Measurements from ENCODE around the gene GKN1.
"Not testable (repeated sequence)": the region's sequence is repeated elsewhere in the genome, so short reads cannot be mapped to it uniquely, and the experiment has no call there.

GKN1 gene

GRCh38 chr2:68974251-68974650, at the start of gene GKN1:
GKN1 (plus strand) TSS chr2:68974636; CDS start chr2:68974678, 42 bp downstream.
- no peak for DNase-seq

GRCh38 chr2:68925295-68925896, 49.0 kb upstream of the GKN1 start:
- peak; percentile 47 for DNase-seq

DNA sequence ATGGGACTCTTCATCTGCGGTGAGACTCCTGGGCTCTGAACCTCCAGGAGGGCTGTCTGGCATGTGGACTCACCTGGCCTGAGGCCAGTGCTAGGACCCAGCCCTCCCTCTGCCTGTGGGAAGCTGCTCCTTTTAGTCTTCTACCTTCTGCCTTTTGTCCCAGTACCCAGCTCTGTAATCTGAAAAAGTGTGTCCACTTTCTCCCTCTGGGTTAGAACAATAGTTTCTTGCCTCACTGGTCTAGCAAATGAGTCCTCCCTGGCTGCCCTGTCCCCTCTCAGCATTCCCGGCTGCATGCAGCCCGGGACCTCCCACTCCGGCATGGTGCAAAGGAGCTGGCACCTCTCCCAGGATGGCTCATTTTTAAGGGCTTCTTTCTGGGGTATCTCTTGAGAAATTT, 47.6 kb upstream of the GKN1 start:
- no peak for DNase-seq

DNA sequence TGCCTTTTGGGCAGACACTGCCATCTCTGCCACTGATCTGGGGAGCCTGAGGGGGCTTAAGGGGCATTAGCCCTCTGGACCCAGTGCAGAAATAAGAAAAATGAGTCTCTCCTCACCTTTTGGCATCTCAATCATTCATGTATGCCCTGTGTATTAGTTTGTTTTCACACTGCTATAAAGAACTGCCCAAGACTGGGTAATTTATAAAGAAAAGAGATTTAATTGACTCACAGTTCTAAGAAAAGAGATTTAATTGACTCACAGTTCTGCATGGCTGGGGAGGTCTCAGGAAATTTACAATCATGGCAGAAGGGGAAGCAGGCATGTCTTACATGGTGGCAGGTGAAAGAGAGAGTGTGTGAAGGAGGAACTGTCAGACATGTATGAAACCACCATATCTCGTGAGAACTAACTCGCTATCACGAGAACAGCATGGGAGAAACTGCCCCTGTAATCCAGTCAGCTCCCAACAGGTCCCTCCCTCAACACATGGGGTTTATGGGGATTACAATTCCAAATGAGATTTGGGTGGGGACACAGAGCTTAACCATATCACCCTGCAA, 43.2 kb upstream of the GKN1 start:
- no peak for DNase-seq

DNA sequence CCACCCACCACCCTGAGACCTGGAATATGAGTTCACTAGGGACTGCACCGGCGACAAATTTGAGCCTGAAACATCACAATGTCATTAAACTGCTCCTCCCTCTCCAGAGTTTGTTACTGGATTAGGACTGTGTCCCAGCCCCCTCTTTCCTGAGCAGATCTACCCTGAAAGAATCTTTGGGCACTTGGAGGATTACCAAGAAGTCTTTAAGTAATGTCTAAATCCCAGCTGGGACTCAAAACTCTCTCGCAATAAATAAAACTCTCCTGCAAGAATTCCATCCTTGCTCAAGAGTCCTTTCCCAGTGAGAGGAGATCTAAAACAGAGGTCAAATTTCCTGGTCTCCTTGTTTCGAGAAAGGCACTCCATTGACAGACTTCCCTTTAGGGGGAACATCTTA, 42.6 kb upstream of the GKN1 start:
- no peak for DNase-seq

GRCh38 chr2:68932402-68932801, 42.0 kb upstream of the GKN1 start:
- DNase-seq: no peak

GRCh38 chr2:68934021-68934420, 40.4 kb upstream of the GKN1 start:
- DNase-seq: no peak

GRCh38 chr2:68935471-68935870, 39.0 kb upstream of the GKN1 start:
- no peak for DNase-seq

DNA sequence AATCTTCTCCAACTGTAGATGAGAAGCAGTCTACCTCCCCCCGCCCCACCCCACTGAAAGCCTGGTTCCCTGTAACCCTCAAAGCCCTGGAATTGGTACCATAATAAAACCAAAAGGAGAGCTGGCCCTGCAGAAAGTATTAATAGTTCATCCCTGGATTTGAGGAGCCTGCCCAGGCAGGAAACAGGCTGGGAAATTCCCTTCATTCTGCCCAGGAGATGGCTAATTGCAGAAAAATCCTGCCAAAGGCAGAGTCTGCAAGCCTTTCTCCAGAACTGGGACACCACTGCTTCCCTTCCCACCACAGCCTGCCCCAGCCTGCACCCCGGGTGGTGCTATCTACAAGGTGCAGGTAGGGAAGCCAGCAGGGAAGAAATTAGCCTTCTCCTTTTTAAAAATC, 38.0 kb upstream of the GKN1 start:
- DNase-seq: no peak

DNA sequence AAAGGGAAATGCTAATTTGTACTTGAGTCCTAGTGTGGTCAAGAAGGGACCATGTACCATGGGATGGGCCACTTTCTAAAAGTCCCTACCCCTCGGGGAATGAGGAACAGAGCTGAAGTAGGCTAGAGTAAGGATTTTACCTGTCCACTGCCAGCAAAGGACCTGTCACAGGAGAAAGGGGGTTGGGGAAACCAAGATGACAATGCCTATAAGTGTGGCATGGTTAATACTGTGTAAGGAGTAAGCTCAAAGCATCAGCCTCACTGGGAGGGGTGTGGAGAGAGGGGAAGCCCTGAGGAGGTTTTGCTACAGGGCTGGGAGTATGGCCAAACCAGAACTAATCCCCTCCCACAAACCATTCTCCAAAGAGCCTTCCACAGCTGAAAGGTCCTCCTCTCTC, 37.5 kb upstream of the GKN1 start:
- no peak for DNase-seq

- no peak for DNase-seq
Measured at GRCh38 chr2:68937346-68938055, 36.9 kb upstream of the GKN1 start.

DNA sequence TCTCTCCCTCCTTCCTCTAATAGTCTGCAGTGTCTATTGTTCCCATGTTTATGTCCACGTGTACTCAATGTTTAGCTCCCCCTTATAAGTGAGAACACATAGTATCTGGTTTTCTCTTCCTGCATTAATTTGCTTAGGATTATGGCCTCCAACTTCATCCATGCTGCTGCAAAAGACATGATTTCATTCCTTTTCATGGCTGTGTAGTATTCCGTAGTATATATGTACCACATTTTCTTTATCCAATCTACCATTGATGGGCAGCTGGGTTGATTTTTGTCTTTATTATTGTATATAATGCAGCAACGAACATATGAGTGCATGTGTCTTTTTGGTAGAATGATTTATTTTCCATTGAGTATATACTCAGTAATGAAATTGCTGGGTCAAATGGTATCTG, 35.5 kb upstream of the GKN1 start:
- no peak for DNase-seq

DNA sequence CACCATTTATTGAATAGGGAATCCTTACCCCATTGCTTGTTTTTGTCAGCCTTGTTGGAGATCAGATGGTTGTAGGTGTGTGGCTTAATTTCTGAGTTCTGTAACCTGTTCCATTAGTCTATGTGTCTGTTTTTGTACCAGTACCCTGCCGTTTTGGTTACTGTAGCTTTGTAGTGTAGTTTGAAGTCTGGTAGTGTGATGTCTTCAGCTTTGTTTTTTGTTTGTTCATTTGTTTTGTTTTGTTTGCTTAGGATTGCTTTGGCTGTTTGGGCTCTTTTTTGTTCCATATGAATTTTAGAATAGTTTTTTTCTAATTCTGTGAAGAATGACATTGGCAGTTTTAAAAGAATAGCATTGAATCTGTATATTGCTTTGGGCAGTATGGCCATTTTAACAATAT, 34.5 kb upstream of the GKN1 start:
- no peak for DNase-seq

GRCh38 chr2:68940369-68940768, 34.1 kb upstream of the GKN1 start:
- no peak for DNase-seq

GRCh38 chr2:68942827-68943226, 31.6 kb upstream of the GKN1 start:
- no peak for DNase-seq

GRCh38 chr2:68943581-68944568, 30.6 kb upstream of the GKN1 start:
- DNase-seq: peak; percentile 52

DNA sequence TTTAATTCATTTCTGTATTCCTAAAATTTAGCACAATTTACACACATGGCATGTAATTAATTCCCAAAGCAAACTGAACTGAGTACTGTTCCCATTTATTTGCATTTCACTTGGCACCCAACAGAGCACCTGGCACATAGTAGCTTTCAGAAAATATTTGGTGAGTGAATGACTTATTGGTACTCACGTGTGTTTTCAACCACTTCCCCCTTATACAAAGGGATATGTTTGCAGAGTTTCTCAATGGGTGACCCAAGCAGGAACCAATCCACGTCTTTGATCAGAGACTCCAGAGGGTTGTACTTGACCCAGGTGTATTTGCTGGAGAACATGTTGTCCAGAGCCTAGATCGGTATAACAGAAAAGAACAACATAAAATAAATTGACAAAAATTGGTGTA, 28.3 kb upstream of the GKN1 start:
- DNase-seq: no peak

- no peak for DNase-seq
Measured at GRCh38 chr2:68948710-68949109, 25.7 kb upstream of the GKN1 start.

- DNase-seq: no peak
Measured at GRCh38 chr2:68951899-68952298, 22.5 kb upstream of the GKN1 start.

- DNase-seq: no peak
Measured at GRCh38 chr2:68952887-68953521, 21.4 kb upstream of the GKN1 start, which contains the start of gene GKN2. GKN2 (minus strand) TSS chr2:68952893; CDS start chr2:68952861, 32 bp downstream.

DNA sequence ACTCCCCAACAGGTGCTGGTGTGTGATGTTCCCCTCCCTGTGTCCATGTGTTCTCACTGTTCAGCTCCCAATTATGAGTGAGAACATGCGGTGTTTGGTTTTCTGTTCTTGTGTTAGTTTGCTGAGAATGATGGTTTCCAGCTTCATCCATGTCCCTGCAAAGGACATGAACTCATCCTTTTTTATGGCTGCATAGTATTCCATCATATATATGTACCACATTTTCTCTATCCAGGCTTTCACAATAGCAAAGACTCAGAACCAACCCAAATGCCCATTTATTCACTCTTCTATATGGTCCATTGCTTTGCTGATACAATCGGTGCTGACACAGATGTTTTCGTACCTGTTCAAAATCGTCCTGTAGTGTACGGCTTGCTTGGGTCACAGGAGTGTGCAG, 19.0 kb upstream of the GKN1 start:
- not testable (repeated sequence) for DNase-seq

DNA sequence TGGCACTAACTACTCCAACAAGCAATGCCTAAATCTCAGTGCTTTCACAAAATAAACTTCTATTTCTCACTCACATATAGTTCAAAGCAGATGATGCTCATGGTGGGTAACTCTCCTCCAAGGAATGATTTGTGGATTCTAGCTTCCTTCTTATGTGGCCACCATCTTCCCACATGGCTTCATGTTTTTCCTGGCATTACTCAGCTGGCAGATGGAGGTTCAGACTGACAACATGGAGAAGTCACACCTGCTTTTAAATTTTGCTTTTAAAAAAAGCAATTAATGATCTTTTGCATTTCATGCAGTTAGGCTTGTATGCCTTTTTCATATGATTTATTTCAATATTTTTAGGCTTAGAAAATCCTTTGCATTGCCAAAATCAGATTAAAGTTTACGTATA, 15.4 kb upstream of the GKN1 start:
- DNase-seq: no peak

DNA sequence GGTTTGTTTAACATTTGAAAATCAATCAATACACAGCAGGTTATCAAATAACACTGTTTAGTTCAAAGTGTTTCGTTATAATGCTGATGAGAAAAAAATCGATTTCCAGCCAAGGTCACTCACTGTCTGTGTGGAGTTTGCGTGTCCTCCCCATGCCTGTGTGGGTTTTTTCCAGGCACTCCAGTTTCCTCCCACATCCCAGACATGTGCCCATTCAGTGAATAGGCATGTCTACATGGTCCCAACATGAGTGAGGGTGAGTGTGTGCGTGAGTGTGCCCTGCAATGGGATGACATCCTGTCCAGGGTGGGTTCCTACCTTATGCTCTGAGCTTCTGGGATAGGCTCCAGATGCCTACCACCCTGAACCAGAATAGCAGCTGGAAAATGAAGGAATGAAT, 13.1 kb upstream of the GKN1 start:
- no peak for DNase-seq

All from activated naive CD4-positive, alpha-beta T cell treated with Interleukin-2 at 50 U/mL for 16 hours (primary cell).